Coronary artery (tissue), 2 donors: ENCODE results near the gene UST.
"Not testable (repeated sequence)": the region's sequence is repeated elsewhere in the genome, so short reads cannot be mapped to it uniquely, and the experiment has no call there.

Source experiments
- DNase-seq: peaks from one replicate; pipeline ENCODE4 v3.0.0-alpha.2; 2017; ENCODE audit warnings: low spot score
- H3K27ac ChIP-seq, 2 donors: fragments of 200-600 bp; sonication (generic); one replicate each; pipeline ENCODE4 v1.5.1; 2016 to 2019
- H3K4me3 ChIP-seq: fragments of 200-600 bp; sonication (generic); 2 replicates; pipeline ENCODE4 v1.5.1; 2016; ENCODE audit warnings: mild to moderate bottlenecking, moderate library complexity
- CTCF ChIP-seq: fragments of 200-600 bp; sonication (generic); IDR thresholded peaks from one replicate; pipeline ENCODE4 v1.5.1; 2019; ENCODE audit warnings: antibody characterized with exemption

The UST gene

DNA sequence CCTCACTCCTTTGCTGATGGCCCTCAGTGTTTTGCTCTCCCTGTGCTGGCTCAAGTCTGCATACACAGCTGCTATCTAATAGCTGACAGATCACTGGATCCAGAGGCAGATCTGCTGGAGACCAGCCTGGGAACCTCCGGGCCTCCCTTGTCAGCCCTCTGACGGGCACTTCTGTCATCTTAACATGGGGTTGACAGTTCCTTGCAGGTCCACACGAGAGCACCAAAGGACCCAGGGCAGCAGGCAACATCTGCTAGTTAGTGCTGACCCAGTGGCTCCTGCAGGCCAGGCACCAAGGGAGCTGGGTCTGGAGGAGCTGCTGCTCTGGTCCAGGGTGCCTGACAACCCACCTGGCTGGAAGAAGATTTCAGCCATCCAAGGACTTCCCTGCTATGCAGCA is 208.1 kb downstream of the UST start:
- DNase-seq: no peak
- no peak overlapping the region for H3K27ac ChIP-seq
- TF ChIP-seq CTCF: no peak
- H3K4me3 ChIP-seq: no peak overlapping the region

DNA sequence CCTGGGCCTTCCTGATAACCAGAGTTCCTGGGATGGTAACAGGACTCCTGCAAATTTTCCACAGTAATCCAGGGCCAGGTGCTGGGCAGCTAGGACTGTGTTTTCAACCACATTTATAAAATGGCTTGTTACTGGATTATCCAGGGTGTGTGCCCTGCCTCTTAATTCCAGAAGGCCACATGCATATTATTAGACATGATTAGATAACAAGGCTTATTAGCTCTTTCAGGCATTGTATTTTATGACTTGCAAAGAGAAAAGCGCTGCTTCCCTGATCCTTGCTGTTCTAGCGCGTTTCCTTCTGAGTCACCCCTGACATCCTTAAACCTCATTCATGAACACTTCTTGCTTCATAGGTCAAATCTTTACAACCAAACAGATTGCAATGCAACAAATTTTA is 208.6 kb downstream of the UST start:
- Histone ChIP-seq H3K4me3 (no peak overlapping the region), H3K27ac (no peak overlapping the region)
- TF ChIP-seq CTCF: no peak
- no peak for DNase-seq

DNA sequence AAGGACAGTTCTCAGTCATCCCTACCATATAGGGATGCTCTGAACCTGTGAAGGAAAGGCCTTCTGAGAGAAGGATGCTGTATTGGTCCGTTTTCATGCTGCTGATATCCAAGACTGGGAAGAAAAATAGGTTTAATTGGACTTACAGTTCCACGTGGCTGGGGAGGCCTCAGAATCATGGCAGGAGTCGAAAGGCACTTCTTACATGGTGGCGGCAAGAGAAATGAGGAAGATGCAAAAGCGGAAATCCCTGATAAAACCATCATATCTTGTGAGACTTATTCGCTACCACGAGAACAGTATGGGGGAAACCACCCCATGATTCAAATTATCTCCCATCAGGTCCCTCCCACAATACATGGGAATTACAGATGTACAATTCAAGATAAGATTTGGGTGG is 209.3 kb downstream of the UST start:
- H3K4me3 ChIP-seq, H3K27ac ChIP-seq, DNase-seq: not testable (repeated sequence)

- DNase-seq: no peak
- no peak for TF ChIP-seq CTCF
- Histone ChIP-seq H3K4me3 (no peak overlapping the region), H3K27ac (no peak overlapping the region)
Observed at GRCh38 chr6:148957752-148958151, 210.9 kb downstream of the UST start.

DNA sequence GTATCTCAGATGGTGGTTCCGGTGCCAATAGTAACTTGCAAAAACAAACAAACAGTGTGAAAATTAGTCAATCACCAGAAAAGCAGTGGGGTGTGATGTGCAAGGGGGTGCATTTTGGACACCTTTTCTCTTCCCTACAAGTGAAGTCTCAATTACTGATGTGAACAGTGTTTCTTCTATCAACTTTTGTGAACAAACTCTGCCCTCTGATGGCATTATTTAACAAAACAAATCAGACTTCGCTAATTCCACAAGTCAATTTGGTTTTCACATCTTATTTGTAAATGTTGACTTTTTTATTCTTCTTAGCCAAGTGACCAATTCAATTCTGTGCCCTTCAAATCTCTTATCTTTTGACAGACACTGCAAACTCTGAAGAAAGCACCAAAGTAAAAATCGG is 212.2 kb downstream of the UST start:
- no peak overlapping the region for H3K4me3 ChIP-seq
- no peak overlapping the region for H3K27ac ChIP-seq
- no peak for DNase-seq
- no peak for TF ChIP-seq CTCF

- no peak for DNase-seq
- no peak for TF ChIP-seq CTCF
- no peak overlapping the region for H3K4me3 ChIP-seq
- no peak overlapping the region for H3K27ac ChIP-seq
Observed at GRCh38 chr6:148959501-148959900, 212.7 kb downstream of the UST start.

DNA sequence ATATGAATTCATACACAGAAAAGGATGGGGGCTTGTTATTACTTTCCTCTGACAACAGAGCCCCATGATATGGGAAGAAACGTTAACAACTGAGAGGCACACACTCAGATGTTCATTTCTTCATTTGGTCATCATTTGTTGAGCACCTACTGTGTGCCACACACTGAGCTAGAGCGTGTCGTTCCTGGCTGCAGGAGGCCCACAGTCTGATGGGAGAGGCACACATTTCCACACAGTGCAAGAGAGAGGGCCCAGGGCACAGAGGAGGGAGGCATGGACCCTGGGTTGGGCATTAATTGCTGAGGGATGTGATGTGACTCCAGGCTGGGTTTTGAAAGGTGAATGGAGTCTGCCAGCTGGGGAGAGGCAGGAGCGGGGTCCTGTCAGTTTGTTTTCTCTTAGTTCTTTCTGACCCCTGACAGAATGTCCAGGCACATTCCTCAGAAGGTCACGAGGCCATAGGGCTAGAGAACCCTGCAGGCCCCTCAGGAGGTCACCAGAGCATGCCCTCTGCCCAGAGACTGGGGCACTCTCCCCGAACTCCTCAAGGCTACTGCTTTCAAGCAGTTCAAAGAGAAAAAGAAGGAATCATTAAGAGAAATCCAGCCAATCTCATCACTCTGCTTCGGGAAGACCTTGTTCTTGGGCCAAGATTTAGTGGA is 216.2 kb downstream of the UST start:
- TF ChIP-seq CTCF: no peak
- Histone ChIP-seq H3K4me3 (no peak overlapping the region), H3K27ac (no peak overlapping the region)
- no peak for DNase-seq

DNA sequence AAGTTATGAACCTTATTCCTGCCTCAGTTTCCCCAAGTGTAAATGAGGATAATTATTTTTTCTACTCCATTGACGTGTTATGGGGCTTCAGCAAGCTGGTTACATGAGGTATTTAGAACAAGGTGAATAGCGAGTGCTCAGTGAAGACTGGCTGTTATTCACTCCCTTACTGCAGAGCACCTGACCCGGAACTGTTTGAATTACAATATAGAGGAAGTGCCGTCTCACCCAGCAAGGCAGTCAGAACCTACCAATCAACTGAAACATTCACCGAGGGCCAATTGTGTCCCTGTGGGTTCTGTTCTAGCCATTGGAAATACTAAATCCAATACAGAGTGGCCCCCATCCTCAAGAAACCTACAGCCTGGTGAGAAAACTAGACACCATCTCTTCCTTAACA is 216.9 kb downstream of the UST start:
- no peak overlapping the region for H3K27ac ChIP-seq
- no peak for TF ChIP-seq CTCF
- DNase-seq: no peak
- H3K4me3 ChIP-seq: no peak overlapping the region
